Astrocyte (in vitro differentiated cells and primary cell): ENCODE measurements around the gene MAS1L. TPM values are rescaled to one million over a fixed set of nuclear protein-coding genes. Genes with fewer than 3 reads are reported as not detected.

Experiments
- DNase-seq: peaks from one replicate; pipeline ENCODE4 v3.0.0-alpha.2; 2010; ENCODE audit warnings: low read depth
- FAIRE-seq: peaks from 2 replicates; lab custom pipeline; 2011; peaks lifted over from hg19 to GRCh38; lab: Jason Lieb, UNC
- H2AFZ ChIP-seq: 2 replicates; pipeline ENCODE4 v1.6.0; 2012; ENCODE audit warnings: low read depth, low read length, inconsistent platforms
- H3K27ac ChIP-seq: 2 replicates; pipeline ENCODE4 v1.5.1; 2011; ENCODE audit warnings: low read depth, low read length, inconsistent platforms
- H3K27me3 ChIP-seq: 2 replicates; pipeline ENCODE4 v1.6.0; 2011; ENCODE audit warnings: low read length, inconsistent platforms; ENCODE audit not compliant: insufficient read depth
- H3K36me3 ChIP-seq: 2 replicates; pipeline ENCODE4 v1.5.1; 2011; ENCODE audit warnings: low read length, inconsistent platforms; ENCODE audit not compliant: insufficient read depth
- H3K4me1 ChIP-seq: 2 replicates; pipeline ENCODE4 v1.5.1; 2011; ENCODE audit warnings: low read length, inconsistent platforms; ENCODE audit not compliant: insufficient read depth
- H3K4me2 ChIP-seq: 2 replicates; pipeline ENCODE4 v1.6.0; 2012; ENCODE audit warnings: low read length, inconsistent platforms
- H3K4me3 ChIP-seq: 2 replicates; pipeline ENCODE4 v1.5.1; 2011; ENCODE audit warnings: low read depth, mild to moderate bottlenecking, low read length, inconsistent platforms; ENCODE audit not compliant: insufficient read depth
- H3K79me2 ChIP-seq: 2 replicates; pipeline ENCODE4 v1.6.0; 2012; ENCODE audit warnings: mild to moderate bottlenecking, low read length, inconsistent platforms; ENCODE audit not compliant: insufficient read depth
- H3K9ac ChIP-seq: 2 replicates; pipeline ENCODE4 v1.6.0; 2012; ENCODE audit warnings: mild to moderate bottlenecking, low read length, inconsistent platforms
- H3K9me3 ChIP-seq: 2 replicates; pipeline ENCODE4 v1.5.1; 2012; ENCODE audit warnings: low read depth, mild to moderate bottlenecking, low read length, inconsistent platforms; ENCODE audit not compliant: insufficient read depth
- H4K20me1 ChIP-seq: 2 replicates; pipeline ENCODE4 v1.6.0; 2012; ENCODE audit warnings: low read length, inconsistent platforms; ENCODE audit not compliant: insufficient read depth
- H3K27ac Mint-ChIP-seq: one replicate; pipeline ENCODE4 v1.8.0; 2021; ENCODE audit warnings: mild to moderate bottlenecking, mixed read lengths; ENCODE audit not compliant: unreplicated experiment
- H3K27me3 Mint-ChIP-seq: one replicate; pipeline ENCODE4 v1.8.0; 2021; ENCODE audit warnings: low read depth, mixed read lengths; ENCODE audit not compliant: unreplicated experiment
- H3K36me3 Mint-ChIP-seq: one replicate; pipeline ENCODE4 v1.8.0; 2021; ENCODE audit warnings: low read depth, mixed read lengths; ENCODE audit not compliant: unreplicated experiment
- H3K4me1 Mint-ChIP-seq: one replicate; pipeline ENCODE4 v1.8.0; 2021; ENCODE audit warnings: low read depth, mixed read lengths; ENCODE audit not compliant: unreplicated experiment
- H3K4me3 Mint-ChIP-seq: one replicate; pipeline ENCODE4 v1.8.0; 2021; ENCODE audit warnings: mild to moderate bottlenecking, moderate library complexity, mixed read lengths; ENCODE audit not compliant: unreplicated experiment
- H3K9me3 Mint-ChIP-seq: one replicate; pipeline ENCODE4 v1.8.0; 2021; ENCODE audit warnings: mild to moderate bottlenecking, mixed read lengths; ENCODE audit not compliant: unreplicated experiment
- CTCF ChIP-seq: IDR thresholded peaks from 2 replicates; pipeline ENCODE4 v1.5.1; 2011; ENCODE audit warnings: low read depth, mild to moderate bottlenecking, inconsistent platforms, low read length, moderate library complexity; ENCODE audit not compliant: insufficient read depth
- EZH2 ChIP-seq: IDR thresholded peaks from 2 replicates; pipeline ENCODE4 v1.6.1; 2012; ENCODE audit warnings: mild to moderate bottlenecking, low read length, inconsistent platforms; ENCODE audit not compliant: insufficient read depth
- total RNA-seq: library from RNA; stranded (reverse); gene quantifications from 2 replicates; pipeline ENCODE4 v1.2.1, GENCODE V29; 2021

The MAS1L gene
- total RNA-seq, 1 donor from 2014 or later, result not detected

- Histone ChIP-seq H4K20me1 (no peaks in the 10 kb centered on the region), H3K36me3 (no peaks in the 10 kb centered on the region), H3K79me2 (no peaks in the 10 kb centered on the region), H3K4me2 (no peak overlapping the region), H3K4me3 (no peak overlapping the region), H3K27ac (no peak overlapping the region), H2AFZ (no peak overlapping the region), H3K9ac (no peak overlapping the region), H3K27me3 (no peaks in the 10 kb centered on the region), H3K9me3 (peaks cover 2% of the 10 kb centered on the region), H3K4me1 (no peaks in the 10 kb centered on the region)
- peaks cover 1% of the 10 kb centered on the region for H3K36me3 Mint-ChIP-seq
- peaks cover 14% of the 10 kb centered on the region for H3K4me1 Mint-ChIP-seq
- DNase-seq (no peak), FAIRE-seq (no peak)
- H3K4me3 Mint-ChIP-seq, result no peak overlapping the region
- no peak overlapping the region for H3K27ac Mint-ChIP-seq
- peaks cover 3% of the 10 kb centered on the region for H3K27me3 Mint-ChIP-seq
- H3K9me3 Mint-ChIP-seq, result peaks cover 5% of the 10 kb centered on the region
- TF ChIP-seq EZH2 (no peak), CTCF (no peak)
These were observed 3.8 kb upstream of the MAS1L start for GRCh38 chr6:29491574-29491973.

GRCh38 chr6:29490552-29490951 is 2.8 kb upstream of the MAS1L start:
- Histone ChIP-seq H3K79me2 (no peaks in the 10 kb centered on the region), H2AFZ (no peak overlapping the region), H3K4me2 (no peak overlapping the region), H3K4me3 (no peak overlapping the region), H3K27ac (no peak overlapping the region), H3K4me1 (no peaks in the 10 kb centered on the region), H3K9ac (no peak overlapping the region), H3K36me3 (no peaks in the 10 kb centered on the region), H4K20me1 (no peaks in the 10 kb centered on the region), H3K27me3 (no peaks in the 10 kb centered on the region), H3K9me3 (peaks cover 5% of the 10 kb centered on the region)
- peaks cover 1% of the 10 kb centered on the region for H3K36me3 Mint-ChIP-seq
- peaks cover 5% of the 10 kb centered on the region for H3K9me3 Mint-ChIP-seq
- FAIRE-seq, result no peak
- DNase-seq, result no peak
- TF ChIP-seq CTCF, result no peak
- TF ChIP-seq EZH2, result no peak
- H3K27ac Mint-ChIP-seq, result no peak overlapping the region
- H3K4me3 Mint-ChIP-seq, result no peak overlapping the region
- H3K27me3 Mint-ChIP-seq, result peaks cover 6% of the 10 kb centered on the region
- peaks cover 14% of the 10 kb centered on the region for H3K4me1 Mint-ChIP-seq

- DNase-seq (no peak), FAIRE-seq (no peak)
- peaks cover 4% of the 10 kb centered on the region for H3K27me3 Mint-ChIP-seq
- Histone ChIP-seq H3K27ac (no peak overlapping the region), H3K9me3 (peaks cover 5% of the 10 kb centered on the region), H3K4me2 (no peak overlapping the region), H3K4me3 (no peak overlapping the region), H2AFZ (no peak overlapping the region), H3K36me3 (no peaks in the 10 kb centered on the region), H3K9ac (no peak overlapping the region), H3K4me1 (no peaks in the 10 kb centered on the region), H4K20me1 (no peaks in the 10 kb centered on the region), H3K79me2 (no peaks in the 10 kb centered on the region), H3K27me3 (no peaks in the 10 kb centered on the region)
- no peak overlapping the region for H3K27ac Mint-ChIP-seq
- H3K4me1 Mint-ChIP-seq, result peaks cover 11% of the 10 kb centered on the region
- peaks cover 1% of the 10 kb centered on the region for H3K36me3 Mint-ChIP-seq
- no peak overlapping the region for H3K4me3 Mint-ChIP-seq
- peaks cover 5% of the 10 kb centered on the region for H3K9me3 Mint-ChIP-seq
- TF ChIP-seq CTCF (no peak), EZH2 (no peak)
These were observed 2.3 kb upstream of the MAS1L start for GRCh38 chr6:29490055-29490454.
